Muscle of leg (tissue), 11 donors: ENCODE measurements around the gene RRM1. TPM values are rescaled to one million over a fixed set of nuclear protein-coding genes. Genes with fewer than 3 reads are reported as not detected.

Experiments
- DNase-seq: peaks from one replicate; pipeline ENCODE4 v3.0.0; 2013
- H3K27ac ChIP-seq: one replicate; pipeline ENCODE4 v1.5.1; 2013; ENCODE audit warnings: mild to moderate bottlenecking, low read length, control low read depth
- H3K27me3 ChIP-seq: one replicate; pipeline ENCODE4 v1.6.1; 2013; ENCODE audit warnings: low read length; ENCODE audit not compliant: control insufficient read depth, insufficient read depth
- H3K36me3 ChIP-seq: one replicate; pipeline ENCODE4 v1.6.1; 2013; ENCODE audit warnings: low read length; ENCODE audit not compliant: control insufficient read depth, insufficient read depth
- H3K4me1 ChIP-seq: one replicate; pipeline ENCODE4 v1.6.1; 2013; ENCODE audit warnings: low read length; ENCODE audit not compliant: control insufficient read depth, insufficient read depth
- H3K4me3 ChIP-seq: one replicate; pipeline ENCODE4 v1.5.1; 2013; ENCODE audit warnings: low read length, control low read depth
- H3K9me3 ChIP-seq: replicated peaks from 2 replicates; pipeline ENCODE4 v1.6.1; 2013; ENCODE audit warnings: low read depth, low read length; ENCODE audit not compliant: control insufficient read depth
- WGBS: methylation state at CpG from one replicate; pipeline ENCODE4 v1.1.5; 2013; ENCODE audit warnings: missing lambda C conversion rate; ENCODE audit not compliant: insufficient coverage; 5-methylcytosine and 5-hydroxymethylcytosine counted together
- polyA plus RNA-seq, 8 donors: library from polyadenylated mRNA; unstranded; fragments of 120-200 nt; gene quantifications; one replicate each; pipeline versions ENCODE4 v1.2.1 to v1.2.3, GENCODE V29; 2013; ENCODE audit warnings: inconsistent platforms in 1 of 8, low replicate concordance in 1 of 8; ENCODE audit not compliant: insufficient read length in 8 of 8, insufficient read depth in 1 of 8
- total RNA-seq: library from RNA; stranded (reverse); fragments of 120-200 nt; gene quantifications from one replicate; pipeline ENCODE4 v1.2.4, GENCODE V29; 2013

The RRM1 gene
- total and polyA plus RNA-seq, 9 donors, result 35.8 to 50.7 (median 43.8) TPM

- Histone ChIP-seq H3K4me1 (peaks cover 14% of the 10 kb centered on the region), H3K27me3 (no peaks in the 10 kb centered on the region), H3K27ac (peak overlapping the region; percentile 99), H3K36me3 (peaks cover 25% of the 10 kb centered on the region), H3K4me3 (peak overlapping the region; percentile 79), H3K9me3 (no peaks in the 10 kb centered on the region)
- no peak for DNase-seq
- WGBS, result 66% methylated on average over 22 of the region's 25 CpGs
These were observed 866 bp upstream of the RRM1 start for GRCh38 chr11:4093519-4094347.

- H3K27me3 ChIP-seq, result no peaks in the 10 kb centered on the region
- 7% methylated on average over 2 of the region's 10 CpGs for WGBS
- H3K27ac ChIP-seq, result peak overlapping the region; percentile 99
- H3K4me1 ChIP-seq, result peaks cover 14% of the 10 kb centered on the region
- peak; percentile 32 for DNase-seq
- H3K9me3 ChIP-seq, result no peaks in the 10 kb centered on the region
- H3K4me3 ChIP-seq, result peak overlapping the region; percentile 79
- peaks cover 14% of the 10 kb centered on the region for H3K36me3 ChIP-seq
These were observed 1.1 kb downstream of the RRM1 start for GRCh38 chr11:4095509-4096230.

- Histone ChIP-seq H3K27me3 (no peaks in the 10 kb centered on the region), H3K36me3 (no peaks in the 10 kb centered on the region), H3K4me1 (peaks cover 14% of the 10 kb centered on the region), H3K27ac (no peak overlapping the region), H3K9me3 (no peaks in the 10 kb centered on the region), H3K4me3 (no peak overlapping the region)
- DNase-seq, result no peak
- 83% methylated on average over 1 of the region's 4 CpGs for WGBS
These were observed 3.5 kb downstream of the RRM1 start for GRCh38 chr11:4098026-4098621.

- DNase-seq, result no peak
- WGBS, result 100% methylated on average over 1 of the region's 4 CpGs
- Histone ChIP-seq H3K9me3 (no peaks in the 10 kb centered on the region), H3K4me1 (peaks cover 2% of the 10 kb centered on the region), H3K27me3 (no peaks in the 10 kb centered on the region), H3K27ac (no peak overlapping the region), H3K4me3 (no peak overlapping the region), H3K36me3 (peaks cover 16% of the 10 kb centered on the region)
These were observed 8.1 kb downstream of the RRM1 start for GRCh38 chr11:4102711-4103110.

GRCh38 chr11:4103269-4103668 lies 8.7 kb downstream of the RRM1 start:
- Histone ChIP-seq H3K4me3 (no peak overlapping the region), H3K9me3 (no peaks in the 10 kb centered on the region), H3K27me3 (no peaks in the 10 kb centered on the region), H3K4me1 (peaks cover 2% of the 10 kb centered on the region), H3K27ac (no peak overlapping the region), H3K36me3 (peaks cover 16% of the 10 kb centered on the region)
- 100% methylated on average over 2 of the region's 2 CpGs for WGBS
- DNase-seq, result no peak

GRCh38 chr11:4105916-4106315 lies 11.3 kb downstream of the RRM1 start:
- Histone ChIP-seq H3K4me1 (peaks cover 2% of the 10 kb centered on the region), H3K27me3 (no peaks in the 10 kb centered on the region), H3K27ac (no peak overlapping the region), H3K9me3 (no peaks in the 10 kb centered on the region), H3K36me3 (peaks cover 18% of the 10 kb centered on the region), H3K4me3 (no peak overlapping the region)
- WGBS, result no CpG with 5 or more reads among the region's 1 CpG
- peak; percentile 22 for DNase-seq

GRCh38 chr11:4111834-4112233 lies 17.2 kb downstream of the RRM1 start:
- H3K4me3 ChIP-seq, result no peak overlapping the region
- no peak overlapping the region for H3K27ac ChIP-seq
- peaks cover 29% of the 10 kb centered on the region for H3K36me3 ChIP-seq
- DNase-seq, result no peak
- H3K4me1 ChIP-seq, result no peaks in the 10 kb centered on the region
- no peaks in the 10 kb centered on the region for H3K27me3 ChIP-seq
- no CpG with 5 or more reads among the region's 5 CpGs for WGBS
- no peaks in the 10 kb centered on the region for H3K9me3 ChIP-seq

- H3K4me3 ChIP-seq, result no peak overlapping the region
- WGBS, result no CpG with 5 or more reads among the region's 2 CpGs
- H3K9me3 ChIP-seq, result no peaks in the 10 kb centered on the region
- peaks cover 24% of the 10 kb centered on the region for H3K36me3 ChIP-seq
- H3K27me3 ChIP-seq, result no peaks in the 10 kb centered on the region
- DNase-seq, result no peak
- H3K27ac ChIP-seq, result no peak overlapping the region
- H3K4me1 ChIP-seq, result no peaks in the 10 kb centered on the region
These were observed 20.5 kb downstream of the RRM1 start for GRCh38 chr11:4115128-4115527.

- no peak overlapping the region for H3K4me3 ChIP-seq
- no peaks in the 10 kb centered on the region for H3K4me1 ChIP-seq
- H3K27me3 ChIP-seq, result no peaks in the 10 kb centered on the region
- no peaks in the 10 kb centered on the region for H3K9me3 ChIP-seq
- H3K27ac ChIP-seq, result no peak overlapping the region
- no peak for DNase-seq
- WGBS, result 83% methylated on average over 1 of the region's 3 CpGs
- H3K36me3 ChIP-seq, result peaks cover 24% of the 10 kb centered on the region
These were observed 23.5 kb downstream of the RRM1 start for GRCh38 chr11:4118107-4118506.

- H3K27ac ChIP-seq, result no peak overlapping the region
- 100% methylated on average over 2 of the region's 4 CpGs for WGBS
- peaks cover 29% of the 10 kb centered on the region for H3K36me3 ChIP-seq
These were observed 28.6 kb downstream of the RRM1 start for GRCh38 chr11:4123218-4123617.

More at GRCh38 chr11:4123218-4123617, 28.6 kb downstream of the RRM1 start:
- no peak overlapping the region for H3K4me3 ChIP-seq
- no peak for DNase-seq
- H3K27me3 ChIP-seq, result no peaks in the 10 kb centered on the region
- H3K9me3 ChIP-seq, result no peaks in the 10 kb centered on the region
- H3K4me1 ChIP-seq, result no peaks in the 10 kb centered on the region
